ENCODE measurements around the gene KCNJ10.
A peak's percentile ranks its signal among the peaks of the same experiment; 100 is the strongest.

Gene KCNJ10

GRCh38 chr1:160022330-160023310 is 47.3 kb downstream of the KCNJ10 start:
- no peak for DNase-seq

- no peak for DNase-seq
These were observed 48.4 kb downstream of the KCNJ10 start for GRCh38 chr1:160021376-160022074.

GRCh38 chr1:160020196-160020595 is 49.8 kb downstream of the KCNJ10 start:
- DNase-seq = no peak

- DNase-seq = peak; percentile 52
These were observed 51.1 kb downstream of the KCNJ10 start for GRCh38 chr1:160018900-160019299.

GRCh38 chr1:160018347-160018746 is 51.6 kb downstream of the KCNJ10 start:
- no peak for DNase-seq

- DNase-seq = no peak
These were observed 52.4 kb downstream of the KCNJ10 start for GRCh38 chr1:160017592-160017991.

- no peak for DNase-seq
These were observed 58.2 kb downstream of the KCNJ10 start for GRCh38 chr1:160011781-160012180.

GRCh38 chr1:160009801-160010200 is 60.2 kb downstream of the KCNJ10 start:
- DNase-seq = no peak

- DNase-seq = no peak
These were observed 60.9 kb downstream of the KCNJ10 start for GRCh38 chr1:160009081-160009480.

- DNase-seq = no peak
These were observed 62.3 kb downstream of the KCNJ10 start for GRCh38 chr1:160007577-160008200.

- peak; percentile 60 for DNase-seq
These were observed 63.5 kb downstream of the KCNJ10 start for GRCh38 chr1:160006312-160006940.

GRCh38 chr1:160005070-160005469 is 64.9 kb downstream of the KCNJ10 start:
- no peak for DNase-seq

GRCh38 chr1:160004425-160004824 is 65.5 kb downstream of the KCNJ10 start:
- DNase-seq = no peak

- DNase-seq = no peak
These were observed 66.0 kb downstream of the KCNJ10 start for GRCh38 chr1:160004001-160004400.

GRCh38 chr1:160001440-160001839 is 68.5 kb downstream of the KCNJ10 start:
- DNase-seq = no peak

- no peak for DNase-seq
These were observed 70.8 kb downstream of the KCNJ10 start for GRCh38 chr1:159999204-159999603.

GRCh38 chr1:159996653-159997052 is 73.3 kb downstream of the KCNJ10 start:
- DNase-seq = peak; percentile 93

GRCh38 chr1:159994896-159995295 is 75.1 kb downstream of the KCNJ10 start:
- no peak for DNase-seq

GRCh38 chr1:159993911-159994310 is 76.0 kb downstream of the KCNJ10 start:
- DNase-seq = no peak

GRCh38 chr1:159992161-159992560 is 77.8 kb downstream of the KCNJ10 start:
- no peak for DNase-seq

- DNase-seq = no peak
These were observed 78.4 kb downstream of the KCNJ10 start for GRCh38 chr1:159991513-159991912.

GRCh38 chr1:159990005-159990404 is 80.0 kb downstream of the KCNJ10 start:
- DNase-seq = no peak

- DNase-seq = no peak
These were observed 80.4 kb downstream of the KCNJ10 start for GRCh38 chr1:159989581-159989980.

All from fibroblast of skin of abdomen (primary cell).